ENCODE results near the gene GNAL.

The GNAL gene

GRCh38 chr18:11791131-11791530 lies 102.1 kb downstream of the GNAL start:
- H3K4me3 ChIP-seq (ENCODE audit: low read depth, low read length) = no peak overlapping the region
- no peak overlapping the region for H3K27ac ChIP-seq (ENCODE audit: low read depth, low read length)
- H3K9ac ChIP-seq (ENCODE audit: low read length) = no peak overlapping the region
- H3K36me3 ChIP-seq (ENCODE audit: control insufficient read depth, insufficient read depth, low read length) = no peaks in the 10 kb centered on the region
- H3K27me3 ChIP-seq (ENCODE audit: control insufficient read depth, insufficient read depth, low read length) = no peaks in the 10 kb centered on the region
- no peaks in the 10 kb centered on the region for H3K9me3 ChIP-seq (ENCODE audit: control insufficient read depth, insufficient read depth, low read depth, low read length)
- H3K4me1 ChIP-seq (ENCODE audit: control insufficient read depth, insufficient read depth, low read length) = peaks cover 33% of the 10 kb centered on the region

- no peaks in the 10 kb centered on the region for H3K36me3 ChIP-seq (ENCODE audit: control insufficient read depth, insufficient read depth, low read length)
- H3K27ac ChIP-seq (ENCODE audit: low read depth, low read length) = no peak overlapping the region
- H3K9ac ChIP-seq (ENCODE audit: low read length) = no peak overlapping the region
- H3K9me3 ChIP-seq (ENCODE audit: control insufficient read depth, insufficient read depth, low read depth, low read length) = no peaks in the 10 kb centered on the region
- H3K4me3 ChIP-seq (ENCODE audit: low read depth, low read length) = no peak overlapping the region
- peaks cover 32% of the 10 kb centered on the region for H3K4me1 ChIP-seq (ENCODE audit: control insufficient read depth, insufficient read depth, low read length)
- no peaks in the 10 kb centered on the region for H3K27me3 ChIP-seq (ENCODE audit: control insufficient read depth, insufficient read depth, low read length)
These were observed 103.6 kb downstream of the GNAL start for GRCh38 chr18:11792632-11793031.

GRCh38 chr18:11794195-11794594 lies 105.1 kb downstream of the GNAL start:
- Histone ChIP-seq H3K9me3 (ENCODE audit: control insufficient read depth, insufficient read depth, low read depth, low read length) (no peaks in the 10 kb centered on the region), H3K4me3 (ENCODE audit: low read depth, low read length) (no peak overlapping the region), H3K36me3 (ENCODE audit: control insufficient read depth, insufficient read depth, low read length) (no peaks in the 10 kb centered on the region), H3K27me3 (ENCODE audit: control insufficient read depth, insufficient read depth, low read length) (no peaks in the 10 kb centered on the region), H3K27ac (ENCODE audit: low read depth, low read length) (no peak overlapping the region), H3K9ac (ENCODE audit: low read length) (no peak overlapping the region), H3K4me1 (ENCODE audit: control insufficient read depth, insufficient read depth, low read length) (peaks cover 24% of the 10 kb centered on the region)

- no peaks in the 10 kb centered on the region for H3K36me3 ChIP-seq (ENCODE audit: control insufficient read depth, insufficient read depth, low read length)
- H3K9ac ChIP-seq (ENCODE audit: low read length) = no peak overlapping the region
- no peak overlapping the region for H3K4me3 ChIP-seq (ENCODE audit: low read depth, low read length)
- peaks cover 11% of the 10 kb centered on the region for H3K4me1 ChIP-seq (ENCODE audit: control insufficient read depth, insufficient read depth, low read length)
- no peaks in the 10 kb centered on the region for H3K9me3 ChIP-seq (ENCODE audit: control insufficient read depth, insufficient read depth, low read depth, low read length)
- H3K27me3 ChIP-seq (ENCODE audit: control insufficient read depth, insufficient read depth, low read length) = no peaks in the 10 kb centered on the region
- H3K27ac ChIP-seq (ENCODE audit: low read depth, low read length) = no peak overlapping the region
These were observed 106.9 kb downstream of the GNAL start for GRCh38 chr18:11795916-11796315.

GRCh38 chr18:11798271-11798670 lies 109.2 kb downstream of the GNAL start:
- peaks cover 3% of the 10 kb centered on the region; the same call in 1 of the 2 replicates for H3K4me1 ChIP-seq (ENCODE audit: control insufficient read depth, insufficient read depth, low read length)
- no peaks in the 10 kb centered on the region for H3K27me3 ChIP-seq (ENCODE audit: control insufficient read depth, insufficient read depth, low read length)
- no peaks in the 10 kb centered on the region for H3K9me3 ChIP-seq (ENCODE audit: control insufficient read depth, insufficient read depth, low read depth, low read length)
- H3K4me3 ChIP-seq (ENCODE audit: low read depth, low read length) = no peak overlapping the region
- H3K9ac ChIP-seq (ENCODE audit: low read length) = no peak overlapping the region
- no peak overlapping the region for H3K27ac ChIP-seq (ENCODE audit: low read depth, low read length)
- H3K36me3 ChIP-seq (ENCODE audit: control insufficient read depth, insufficient read depth, low read length) = no peaks in the 10 kb centered on the region

- no peaks in the 10 kb centered on the region for H3K36me3 ChIP-seq (ENCODE audit: control insufficient read depth, insufficient read depth, low read length)
- H3K9ac ChIP-seq (ENCODE audit: low read length) = no peak overlapping the region
- no peaks in the 10 kb centered on the region for H3K27me3 ChIP-seq (ENCODE audit: control insufficient read depth, insufficient read depth, low read length)
- no peak overlapping the region for H3K4me3 ChIP-seq (ENCODE audit: low read depth, low read length)
- H3K9me3 ChIP-seq (ENCODE audit: control insufficient read depth, insufficient read depth, low read depth, low read length) = no peaks in the 10 kb centered on the region
- no peak overlapping the region for H3K27ac ChIP-seq (ENCODE audit: low read depth, low read length)
- peaks cover 3% of the 10 kb centered on the region; the same call in 1 of the 2 replicates for H3K4me1 ChIP-seq (ENCODE audit: control insufficient read depth, insufficient read depth, low read length)
These were observed 110.0 kb downstream of the GNAL start for GRCh38 chr18:11799066-11799465.

GRCh38 chr18:11800566-11801334 lies 111.7 kb downstream of the GNAL start:
- Histone ChIP-seq H3K9me3 (ENCODE audit: control insufficient read depth, insufficient read depth, low read depth, low read length) (no peaks in the 10 kb centered on the region), H3K36me3 (ENCODE audit: control insufficient read depth, insufficient read depth, low read length) (no peaks in the 10 kb centered on the region), H3K27ac (ENCODE audit: low read depth, low read length) (no peak overlapping the region), H3K9ac (ENCODE audit: low read length) (no peak overlapping the region), H3K4me1 (ENCODE audit: control insufficient read depth, insufficient read depth, low read length) (peaks cover 3% of the 10 kb centered on the region; the same call in 1 of the 2 replicates), H3K27me3 (ENCODE audit: control insufficient read depth, insufficient read depth, low read length) (no peaks in the 10 kb centered on the region), H3K4me3 (ENCODE audit: low read depth, low read length) (no peak overlapping the region)

GRCh38 chr18:11801573-11801972 lies 112.5 kb downstream of the GNAL start:
- no peak overlapping the region for H3K4me3 ChIP-seq (ENCODE audit: low read depth, low read length)

GRCh38 chr18:11802158-11802557 lies 113.1 kb downstream of the GNAL start:
- H3K27ac ChIP-seq (ENCODE audit: low read depth, low read length) = no peak overlapping the region
- no peak overlapping the region for H3K4me3 ChIP-seq (ENCODE audit: low read depth, low read length)
- H3K4me1 ChIP-seq (ENCODE audit: control insufficient read depth, insufficient read depth, low read length) = peaks cover 17% of the 10 kb centered on the region
- no peaks in the 10 kb centered on the region for H3K27me3 ChIP-seq (ENCODE audit: control insufficient read depth, insufficient read depth, low read length)
- no peak overlapping the region for H3K9ac ChIP-seq (ENCODE audit: low read length)
- no peaks in the 10 kb centered on the region for H3K9me3 ChIP-seq (ENCODE audit: control insufficient read depth, insufficient read depth, low read depth, low read length)
- H3K36me3 ChIP-seq (ENCODE audit: control insufficient read depth, insufficient read depth, low read length) = no peaks in the 10 kb centered on the region

More at GRCh38 chr18:11801573-11801972, 112.5 kb downstream of the GNAL start:
- Histone ChIP-seq H3K36me3 (ENCODE audit: control insufficient read depth, insufficient read depth, low read length) (no peaks in the 10 kb centered on the region), H3K27me3 (ENCODE audit: control insufficient read depth, insufficient read depth, low read length) (no peaks in the 10 kb centered on the region), H3K9ac (ENCODE audit: low read length) (no peak overlapping the region), H3K9me3 (ENCODE audit: control insufficient read depth, insufficient read depth, low read depth, low read length) (no peaks in the 10 kb centered on the region), H3K4me1 (ENCODE audit: control insufficient read depth, insufficient read depth, low read length) (peaks cover 11% of the 10 kb centered on the region), H3K27ac (ENCODE audit: low read depth, low read length) (no peak overlapping the region)

- H3K9me3 ChIP-seq (ENCODE audit: control insufficient read depth, insufficient read depth, low read depth, low read length) = no peaks in the 10 kb centered on the region
- no peaks in the 10 kb centered on the region for H3K27me3 ChIP-seq (ENCODE audit: control insufficient read depth, insufficient read depth, low read length)
- no peak overlapping the region for H3K4me3 ChIP-seq (ENCODE audit: low read depth, low read length)
- no peaks in the 10 kb centered on the region for H3K36me3 ChIP-seq (ENCODE audit: control insufficient read depth, insufficient read depth, low read length)
- peaks cover 21% of the 10 kb centered on the region for H3K4me1 ChIP-seq (ENCODE audit: control insufficient read depth, insufficient read depth, low read length)
- no peak overlapping the region for H3K27ac ChIP-seq (ENCODE audit: low read depth, low read length)
- no peak overlapping the region for H3K9ac ChIP-seq (ENCODE audit: low read length)
These were observed 113.5 kb downstream of the GNAL start for GRCh38 chr18:11802586-11802985.

GRCh38 chr18:11807233-11807632 lies 118.2 kb downstream of the GNAL start:
- peak overlapping the region; percentile 57 for H3K27ac ChIP-seq (ENCODE audit: low read depth, low read length)
- no peaks in the 10 kb centered on the region for H3K27me3 ChIP-seq (ENCODE audit: control insufficient read depth, insufficient read depth, low read length)
- H3K4me1 ChIP-seq (ENCODE audit: control insufficient read depth, insufficient read depth, low read length) = peaks cover 55% of the 10 kb centered on the region
- H3K4me3 ChIP-seq (ENCODE audit: low read depth, low read length) = no peak overlapping the region
- no peaks in the 10 kb centered on the region for H3K36me3 ChIP-seq (ENCODE audit: control insufficient read depth, insufficient read depth, low read length)
- no peaks in the 10 kb centered on the region for H3K9me3 ChIP-seq (ENCODE audit: control insufficient read depth, insufficient read depth, low read depth, low read length)
- no peak overlapping the region for H3K9ac ChIP-seq (ENCODE audit: low read length)
